Stimulated activated naive CD8-positive, alpha-beta T cell treated with anti-CD3 and anti-CD28 coated beads, Interleukin-15, Interleukin-2, amounts not matched to agents 100 U/mL and 50 U/mL, for 24 hours (primary cell): ENCODE results near the gene UBE2E2.
"Not testable (repeated sequence)": the region's sequence is repeated elsewhere in the genome, so short reads cannot be mapped to it uniquely, and the experiment has no call there.

ENCODE experiments used
- ATAC-seq: fragments of 150-1000 bp; cut with Tn5 transposase; one replicate; pipeline ENCODE4 v1.10.0; 2021
- DNase-seq: peaks from one replicate; pipeline ENCODE4 v3.0.0; 2021

UBE2E2 gene

GRCh38 chr3:23202921-23203707, at the start of gene UBE2E2:
Gene UBE2E2 (plus strand): TSS chr3:23203327.
- DNase-seq (peak; percentile 69), ATAC-seq (peak; percentile 64)

- ATAC-seq, result no peak
- no peak for DNase-seq
Observed at GRCh38 chr3:23153436-23153835, 49.7 kb upstream of the UBE2E2 start.

GRCh38 chr3:23157331-23157730, 45.8 kb upstream of the UBE2E2 start:
- ATAC-seq, result no peak
- DNase-seq, result no peak

GRCh38 chr3:23159929-23160328, 43.2 kb upstream of the UBE2E2 start:
- DNase-seq (no peak), ATAC-seq (no peak)

GRCh38 chr3:23161308-23161707, 41.8 kb upstream of the UBE2E2 start:
- DNase-seq (no peak), ATAC-seq (no peak)

GRCh38 chr3:23161896-23162570, 41.1 kb upstream of the UBE2E2 start:
- ATAC-seq (peak; percentile 44), DNase-seq (no peak)

- no peak for DNase-seq
- ATAC-seq, result no peak
Observed at GRCh38 chr3:23162934-23163333, 40.2 kb upstream of the UBE2E2 start.

- ATAC-seq, result no peak
- no peak for DNase-seq
Observed at GRCh38 chr3:23164746-23165145, 38.4 kb upstream of the UBE2E2 start.

- DNase-seq (no peak), ATAC-seq (no peak)
Observed at GRCh38 chr3:23165571-23165970, 37.6 kb upstream of the UBE2E2 start.

GRCh38 chr3:23166276-23166675, 36.9 kb upstream of the UBE2E2 start:
- ATAC-seq (no peak), DNase-seq (no peak)

GRCh38 chr3:23166845-23167244, 36.3 kb upstream of the UBE2E2 start:
- no peak for ATAC-seq
- DNase-seq, result no peak

GRCh38 chr3:23169551-23169950, 33.6 kb upstream of the UBE2E2 start:
- ATAC-seq, result no peak
- DNase-seq, result no peak

- DNase-seq (no peak), ATAC-seq (no peak)
Observed at GRCh38 chr3:23170291-23170690, 32.8 kb upstream of the UBE2E2 start.

- ATAC-seq, result no peak
- DNase-seq, result no peak
Observed at GRCh38 chr3:23172059-23172458, 31.1 kb upstream of the UBE2E2 start.

- ATAC-seq (no peak), DNase-seq (no peak)
Observed at GRCh38 chr3:23174426-23175039, 28.6 kb upstream of the UBE2E2 start.

- no peak for DNase-seq
- no peak for ATAC-seq
Observed at GRCh38 chr3:23175341-23176083, 27.6 kb upstream of the UBE2E2 start.

- not testable (repeated sequence) for ATAC-seq, DNase-seq
Observed at GRCh38 chr3:23176839-23177238, 26.3 kb upstream of the UBE2E2 start.

- DNase-seq, result no peak
- no peak for ATAC-seq
Observed at GRCh38 chr3:23182996-23183513, 20.1 kb upstream of the UBE2E2 start.

GRCh38 chr3:23183731-23184130, 19.4 kb upstream of the UBE2E2 start:
- ATAC-seq (no peak), DNase-seq (no peak)

GRCh38 chr3:23185861-23186260, 17.3 kb upstream of the UBE2E2 start:
- ATAC-seq (no peak), DNase-seq (no peak)

GRCh38 chr3:23189187-23189586, 13.9 kb upstream of the UBE2E2 start:
- DNase-seq (no peak), ATAC-seq (no peak)

GRCh38 chr3:23192816-23193215, 10.3 kb upstream of the UBE2E2 start:
- DNase-seq, result no peak
- ATAC-seq, result no peak
